Measurements from ENCODE around the gene C8A. TPM values are rescaled to one million over a fixed set of nuclear protein-coding genes. Genes with fewer than 3 reads are reported as not detected.

Gene C8A
- total and polyA plus RNA-seq, 2 of the 8 experiments (the other 6 are each of a cell fraction or from before 2014, with no cell fraction given), result not detected

DNA sequence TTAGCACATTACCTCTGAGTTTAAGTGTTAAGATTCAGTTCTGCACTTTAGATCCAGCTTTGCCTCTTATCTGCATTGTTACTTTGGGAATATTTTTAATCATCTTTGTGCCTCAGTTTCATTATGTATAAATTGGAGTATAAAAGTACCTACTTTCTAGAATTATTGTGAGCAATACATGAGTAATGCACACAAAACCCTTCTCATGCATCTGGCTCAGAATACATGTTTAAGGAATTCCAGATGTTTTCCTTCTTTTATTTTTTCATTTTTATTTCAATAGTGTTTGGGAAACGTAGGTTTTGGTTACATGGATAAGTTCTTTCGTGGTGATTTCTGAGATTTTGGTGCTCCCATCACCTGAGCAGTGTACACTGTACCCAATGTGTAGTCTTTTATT is 14.2 kb downstream of the C8A start:
- ChIA-PET POLR2A (ENCODE audit: partially characterized antibody) (no interaction called here), CTCF (ENCODE audit: partially characterized antibody) (interaction anchor here (1.0 kb wide), 1 partner anchor 50 kb away, joined by 3 read pairs; the partner anchor contains the start of gene FYB2)
- DNase-seq (ENCODE audit: low read depth in 1 of 2, low spot score in 2 of 2) (no peak), FAIRE-seq (no peak)
- H3K23me2 ChIP-seq (ENCODE audit: low read depth, low read length), result no peaks in the 10 kb centered on the region
- H3K4ac ChIP-seq (replicated peaks; ENCODE audit: insufficient read length, low read depth, low read length), result no peak overlapping the region
- no peak overlapping the region for H2AFZ ChIP-seq (ENCODE audit: low read length)
- no peak overlapping the region for H2BK15ac ChIP-seq (ENCODE audit: low read length)
- H4K5ac ChIP-seq (ENCODE audit: insufficient read length, low read depth, low read length), result no peak overlapping the region
- no peaks in the 10 kb centered on the region for H3K27me3 ChIP-seq (replicated peaks in 1 of 4; ENCODE audit: control insufficient read depth in 3 of 4, extremely low read depth in 1 of 4, insufficient read depth in 3 of 4, low read length in 3 of 4)
- H2BK20ac ChIP-seq (ENCODE audit: low read length), result no peak overlapping the region
- H3K14ac ChIP-seq (ENCODE audit: insufficient read length), result no peak overlapping the region
- H2BK5ac ChIP-seq (ENCODE audit: low read depth, low read length), result no peak overlapping the region
- no peak overlapping the region for H4K8ac ChIP-seq (ENCODE audit: extremely low read depth, insufficient read depth, low read length)
- no peaks in the 10 kb centered on the region for H3K79me2 ChIP-seq (ENCODE audit: control insufficient read depth in 1 of 2, insufficient read depth in 2 of 2, low read length in 2 of 2)
- no peaks in the 10 kb centered on the region for H3K79me1 ChIP-seq (ENCODE audit: low read depth, low read length)
- no peaks in the 10 kb centered on the region for H3K9me3 ChIP-seq (ENCODE audit: insufficient read depth in 2 of 2, low read depth in 1 of 2, low read length in 1 of 2)
- 76% methylated on average over 2 of the region's 2 CpGs; no CpG with 5 or more reads in 1 of the 2 experiments for WGBS, 2 experiments (ENCODE audit: extremely low coverage in 1 of 2, insufficient coverage in 1 of 2, insufficient read length in 1 of 2, insufficient replicate concordance in 2 of 2, low coverage in 1 of 2, low lambda C conversion rate in 2 of 2, missing lambda C conversion rate in 1 of 2)
- TF ChIP-seq RNF2 (IDR thresholded peaks at IDR 0.05; ENCODE audit: borderline replicate concordance, low read depth, low read length, missing control alignments, poor library complexity, severe bottlenecking) (no peak), NANOG (IDR thresholded peaks at IDR 0.05; ENCODE audit: insufficient read depth, low read depth, low read length, poor library complexity, severe bottlenecking) (no peak), KDM5A (IDR thresholded peaks at IDR 0.05; ENCODE audit: low read length) (no peak), HDAC6 (IDR thresholded peaks at IDR 0.05; ENCODE audit: low read depth, low read length) (no peak), CHD2 (IDR thresholded peaks at IDR 0.05; ENCODE audit: low read length) (no peak), GABPA (IDR thresholded peaks at IDR 0.05; ENCODE audit: borderline replicate concordance, insufficient read depth, low read length) (no peak)
- TF ChIP-seq, protein P1, sequence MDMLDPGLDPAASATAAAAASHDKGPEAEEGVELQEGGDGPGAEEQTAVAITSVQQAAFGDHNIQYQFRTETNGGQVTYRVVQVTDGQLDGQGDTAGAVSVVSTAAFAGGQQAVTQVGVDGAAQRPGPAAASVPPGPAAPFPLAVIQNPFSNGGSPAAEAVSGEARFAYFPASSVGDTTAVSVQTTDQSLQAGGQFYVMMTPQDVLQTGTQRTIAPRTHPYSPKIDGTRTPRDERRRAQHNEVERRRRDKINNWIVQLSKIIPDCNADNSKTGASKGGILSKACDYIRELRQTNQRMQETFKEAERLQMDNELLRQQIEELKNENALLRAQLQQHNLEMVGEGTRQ (IDR thresholded peaks at IDR 0.05; ENCODE audit: low read length), result no peak
- H3K4me3 ChIP-seq (ENCODE audit: extremely low read depth in 1 of 4, insufficient read depth in 2 of 4, low read depth in 3 of 4, low read length in 4 of 4), result no peak overlapping the region
- H3K18ac ChIP-seq (ENCODE audit: extremely low read depth, low read length), result no peak overlapping the region
- H2BK120ac ChIP-seq (replicated peaks; ENCODE audit: low read depth, low read length), result no peak overlapping the region
- no peak overlapping the region for H3K23ac ChIP-seq (ENCODE audit: insufficient read length)
- H3K27ac ChIP-seq (ENCODE audit: low read depth, low read length), result no peak overlapping the region
- H4K91ac ChIP-seq (replicated peaks; ENCODE audit: insufficient read length, low read length), result no peak overlapping the region
- H3K9ac ChIP-seq (replicated peaks in 1 of 4; ENCODE audit: extremely low read depth in 1 of 4, low read depth in 3 of 4, low read length in 3 of 4), result no peak overlapping the region
- no peaks in the 10 kb centered on the region; a peak in 1 of 8 replicates for H3K36me3 ChIP-seq (ENCODE audit: control insufficient read depth in 2 of 4, insufficient read depth in 4 of 4, low read length in 3 of 4)
- no peak overlapping the region for H2BK12ac ChIP-seq (ENCODE audit: low read depth, low read length)
- no peak overlapping the region for H2AK5ac ChIP-seq (ENCODE audit: low read depth, low read length)
- no peaks in the 10 kb centered on the region for H4K20me1 ChIP-seq (replicated peaks in 1 of 2; ENCODE audit: control insufficient read depth in 1 of 2, insufficient read depth in 2 of 2, low read length in 2 of 2)
- no peak overlapping the region for H3K4me2 ChIP-seq (ENCODE audit: insufficient read depth in 1 of 2, low read depth in 2 of 2, low read length in 2 of 2)
- no peak overlapping the region for H3K56ac ChIP-seq (replicated peaks; ENCODE audit: insufficient read length, low read depth, low read length)
- no peaks in the 10 kb centered on the region for H3K4me1 ChIP-seq (replicated peaks in 1 of 4; ENCODE audit: control insufficient read depth in 3 of 4, insufficient read depth in 4 of 4, low read length in 3 of 4)

Measured in H1 (cell line).